Thyroid gland (tissue), 4 donors: ENCODE data around the gene LRIT2. TPM values are rescaled to one million over a fixed set of nuclear protein-coding genes. Genes with fewer than 3 reads are reported as not detected.

ENCODE experiments used
- total RNA-seq, 4 donors: library from RNA; depleted of rRNA; stranded (reverse); fragments of >200 nt; gene quantifications; one replicate each; pipeline ENCODE4 v1.2.3, GENCODE V29; 2016

Gene LRIT2
- total RNA-seq, 4 donors from 2014 or later, result not detected

Other genes starting within 250 kb of the LRIT2 start
- gene GHITM, start 86.0 kb downstream of the LRIT2 start, total RNA-seq, result 100 to 1,000 TPM; 165 to 251 (median 202) TPM
- gene GPR15LG, start 51.7 kb downstream of the LRIT2 start, total RNA-seq, result not detected
- under 1 TPM in 1 of 4 donors, not detected in 3; 0.17 TPM for gene CDHR1, start 31.0 kb downstream of the LRIT2 start, total RNA-seq
- not detected for gene LRIT1, start 16.0 kb upstream of the LRIT2 start, total RNA-seq
- under 1 TPM in 1 of 4 donors, not detected in 3; 0.11 TPM for gene RGR, start 19.5 kb upstream of the LRIT2 start, total RNA-seq
- gene CCSER2, start 103.0 kb upstream of the LRIT2 start, total RNA-seq, result 10 to 100 TPM; 50.1 to 71.0 (median 58.4) TPM